Endothelial cell of umbilical vein (primary cell): ENCODE measurements around the gene DIAPH1. TPM values are rescaled to one million over a fixed set of nuclear protein-coding genes. Genes with fewer than 3 reads are reported as not detected.

Experiments used
- BruUV-seq: library from RNA; stranded (reverse); fragments of 400-500 nt; replicated peaks from 2 replicates; lab custom pipeline; 2021; lab: Mats Ljungman, UMichigan
- CTCF ChIA-PET: fragments of 300-600, 350-600 bp; sonication (Branson Sonifier 250); formaldehyde crosslinking; loops from one replicate; lab custom pipeline; 2021; ENCODE audit warnings: antibody characterized with exemption, inconsistent platforms; lab: Charles Lee
- POLR2A ChIA-PET: fragments of 300-600, 350-600 bp; sonication (Branson Sonifier 250); formaldehyde crosslinking; loops from one replicate; lab custom pipeline; 2021; ENCODE audit warnings: antibody characterized with exemption, inconsistent platforms; lab: Charles Lee
- DNase-seq: peaks from one replicate; pipeline ENCODE4 v3.0.0-alpha.2; 2011; ENCODE audit warnings: low read depth, low spot score
- FAIRE-seq: peaks from 2 replicates; lab custom pipeline; 2011; peaks lifted over from hg19 to GRCh38; lab: Jason Lieb, UNC
- H2AFZ ChIP-seq: 2 replicates; pipeline ENCODE4 v1.6.0; 2012; ENCODE audit warnings: low read depth, low read length, control low read depth, inconsistent platforms
- H3K27ac ChIP-seq: 2 replicates; pipeline ENCODE4 v1.5.1; 2011; ENCODE audit warnings: low read depth, mild to moderate bottlenecking, control low read depth, low read length, moderate library complexity; ENCODE audit not compliant: insufficient read depth
- H3K27me3 ChIP-seq, 2 experiments: 2 replicates each; pipeline versions ENCODE4 v1.6.0 to v1.6.1; 2011; ENCODE audit warnings: low read length in 2 of 2, mixed read lengths in 1 of 2; ENCODE audit not compliant: control insufficient read depth in 2 of 2, insufficient read depth in 2 of 2
- H3K36me3 ChIP-seq, 2 experiments: 2 replicates in 1 of 2; 3 replicates in 1 of 2; pipeline ENCODE4 v1.5.1; 2011; ENCODE audit warnings: low read length in 2 of 2, mild to moderate bottlenecking in 1 of 2, moderate library complexity in 1 of 2; ENCODE audit not compliant: control insufficient read depth in 2 of 2, insufficient read depth in 2 of 2; ENCODE audit errors: extremely low read depth in 1 of 2
- H3K4me1 ChIP-seq: 3 replicates; pipeline ENCODE4 v1.5.1; 2011; ENCODE audit warnings: mild to moderate bottlenecking, low read length; ENCODE audit not compliant: control insufficient read depth, insufficient read depth; ENCODE audit errors: extremely low read depth
- H3K4me2 ChIP-seq: 2 replicates; pipeline ENCODE4 v1.6.1; 2011; ENCODE audit warnings: low read length, control low read depth, mixed read lengths; ENCODE audit not compliant: insufficient read depth
- H3K4me3 ChIP-seq, 3 experiments: fragments of 200-600 bp in 1 of 3; sonication (generic), shearing (Covaris generic) in 1 of 3; replicated peaks in 1 of 3; 2 replicates each; pipeline ENCODE4 v1.5.1; 2011 to 2016; ENCODE audit warnings: control low read depth in 3 of 3, low read length in 3 of 3, mild to moderate bottlenecking in 2 of 3, inconsistent platforms in 1 of 3, low read depth in 1 of 3, moderate library complexity in 1 of 3; ENCODE audit not compliant: insufficient read depth in 1 of 3
- H3K79me2 ChIP-seq: 2 replicates; pipeline ENCODE4 v1.6.0; 2012; ENCODE audit warnings: low read length, inconsistent platforms; ENCODE audit not compliant: control insufficient read depth, insufficient read depth
- H3K9ac ChIP-seq: replicated peaks from 2 replicates; pipeline ENCODE3; 2011; ENCODE audit warnings: low read length, control low read depth; ENCODE audit not compliant: insufficient read depth; ENCODE audit errors: extremely low read depth
- H3K9me1 ChIP-seq: replicated peaks from 3 replicates; pipeline ENCODE4 v1.6.0; 2011; ENCODE audit warnings: mild to moderate bottlenecking, low read length; ENCODE audit not compliant: control insufficient read depth, insufficient read depth; ENCODE audit errors: extremely low read depth
- H3K9me3 ChIP-seq: replicated peaks from 2 replicates; pipeline ENCODE4 v1.5.1; 2012; ENCODE audit warnings: low read length, inconsistent platforms; ENCODE audit not compliant: control insufficient read depth, insufficient read depth
- H4K20me1 ChIP-seq: replicated peaks from 2 replicates; pipeline ENCODE3; 2011; ENCODE audit warnings: mild to moderate bottlenecking, low read length; ENCODE audit not compliant: control insufficient read depth, insufficient read depth; ENCODE audit errors: extremely low read depth
- MAX ChIP-seq: IDR thresholded peaks from 2 replicates; pipeline ENCODE4 v1.6.1; 2011; ENCODE audit not compliant: insufficient read depth, insufficient read length
- dilution Hi-C: fragments of 300-500 bp; cut with MboI; formaldehyde crosslinking; loops from one replicate; pipeline ENCODE4 v1.15.0; 2019; ENCODE audit warnings: low sequenced_read_pairs; ENCODE audit not compliant: extremely low pct_ligation_motif_present
- intact Hi-C: fragments of 100-400 bp; cut with micrococcal nuclease; formaldehyde crosslinking; loops from one replicate; pipeline ENCODE4 v1.10.0; 2022
- polyA plus RNA-seq, 4 experiments: library from polyadenylated mRNA; depleted of rRNA in 3 of 4; stranded (reverse) in 3 of 4; unstranded in 1 of 4; fragments of >200 nt; gene quantifications; 2 replicates each; pipeline versions ENCODE4 v1.2.1 to v1.2.3, GENCODE V29; 2011 to 2012; ENCODE audit warnings: missing spikeins in 1 of 4
- total RNA-seq: library from RNA; stranded (reverse); gene quantifications from 2 replicates; pipeline ENCODE4 v1.2.3, GENCODE V29; 2021

The DIAPH1 gene
- total and polyA plus RNA-seq, 2 donors (not counting 3 experiments of a cell fraction or from before 2014, with no cell fraction given): 68.6 to 105 TPM

GRCh38 chr5:141519605-141520565 is 98.9 kb downstream of the DIAPH1 start:
- CTCF ChIA-PET: interaction anchor here (1.3 to 10.9 kb wide), 5 partner anchors 36 to 117 kb away, joined by 4 to 308 read pairs (median 4); partner anchors contain the start of genes PCDHGA11, PCDHGA12 and PCDHGA9

GRCh38 chr5:141518618-141519015 is 100.2 kb downstream of the DIAPH1 start:
- H3K9me1 ChIP-seq: no peaks in the 10 kb centered on the region
- H3K27me3 ChIP-seq: no peaks in the 10 kb centered on the region
- no peak for TF ChIP-seq MAX
- no peak overlapping the region for H3K27ac ChIP-seq
- dilution Hi-C loops: no loop called here
- no peak overlapping the region for H2AFZ ChIP-seq
- H3K4me3 ChIP-seq: no peak overlapping the region
- no peaks in the 10 kb centered on the region for H3K9me3 ChIP-seq
- BruUV-seq: no TSS peak
- H3K36me3 ChIP-seq: peaks cover 2 to 10% of the 10 kb centered on the region in 2 experiments
- DNase-seq (no peak), FAIRE-seq (no peak)
- CTCF ChIA-PET: interaction anchor here (0.7 to 1.6 kb wide), 7 partner anchors 15 to 111 kb away, joined by 3 to 5 read pairs (median 4); partner anchors contain the start of genes PCDHGA10, PCDHGA12 and PCDHGB6
- no peak overlapping the region for H3K9ac ChIP-seq
- peaks cover 35% of the 10 kb centered on the region for H3K4me1 ChIP-seq
- no peak overlapping the region for H3K4me2 ChIP-seq
- H4K20me1 ChIP-seq: no peaks in the 10 kb centered on the region
- H3K79me2 ChIP-seq: no peaks in the 10 kb centered on the region
- POLR2A ChIA-PET: no interaction called here
- intact Hi-C loops: no loop called here

More at GRCh38 chr5:141519605-141520565, 98.9 kb downstream of the DIAPH1 start:
- no peak overlapping the region for H3K4me3 ChIP-seq
- H3K4me2 ChIP-seq: no peak overlapping the region
- no peaks in the 10 kb centered on the region for H3K27me3 ChIP-seq
- no peaks in the 10 kb centered on the region for H3K9me1 ChIP-seq
- H3K4me1 ChIP-seq: peaks cover 29% of the 10 kb centered on the region
- intact Hi-C loops: loop anchor here (5.0 kb wide), 1 partner anchor 183 kb away; the partner anchor contains the start of gene PCDHGA2
- peaks cover 5 to 10% of the 10 kb centered on the region in 2 experiments for H3K36me3 ChIP-seq
- BruUV-seq: no TSS peak
- no peaks in the 10 kb centered on the region for H3K79me2 ChIP-seq
- POLR2A ChIA-PET: no interaction called here
- dilution Hi-C loops: no loop called here
- TF ChIP-seq MAX: no peak
- H2AFZ ChIP-seq: no peak overlapping the region
- H3K9me3 ChIP-seq: no peaks in the 10 kb centered on the region
- no peak overlapping the region for H3K9ac ChIP-seq
- H4K20me1 ChIP-seq: no peaks in the 10 kb centered on the region
- no peak for DNase-seq
- FAIRE-seq: no peak
- no peak overlapping the region for H3K27ac ChIP-seq
